H9 (cell line): ENCODE results near the gene ITPKC. TPM values are rescaled to one million over a fixed set of nuclear protein-coding genes. Genes with fewer than 3 reads are reported as not detected.

ENCODE experiments used
- DNase-seq: peaks from one replicate; pipeline ENCODE4 v3.0.0-alpha.2; 2017
- H2AFZ ChIP-seq: one replicate; pipeline ENCODE4 v1.6.1; 2013; ENCODE audit warnings: mild to moderate bottlenecking, low read length, control low read depth, moderate library complexity
- H2AK5ac ChIP-seq: 2 replicates; pipeline ENCODE4 v1.6.1; 2013; ENCODE audit warnings: low read length, control low read depth, mixed read lengths; ENCODE audit not compliant: insufficient read length
- H2BK120ac ChIP-seq: one replicate; pipeline ENCODE4 v1.6.1; 2013; ENCODE audit warnings: low read depth, mild to moderate bottlenecking, low read length, control low read depth, inconsistent platforms; ENCODE audit not compliant: poor library complexity, severe bottlenecking
- H2BK12ac ChIP-seq: 2 replicates; pipeline ENCODE4 v1.6.1; 2013; ENCODE audit warnings: low read length, control low read depth, mixed read lengths, low read depth; ENCODE audit not compliant: insufficient read length
- H2BK15ac ChIP-seq: 2 replicates; pipeline ENCODE4 v1.6.1; 2013; ENCODE audit warnings: low read depth, low read length, control low read depth
- H2BK20ac ChIP-seq: one replicate; pipeline ENCODE4 v1.6.1; 2013; ENCODE audit warnings: low read depth, mild to moderate bottlenecking, low read length, control low read depth, inconsistent platforms; ENCODE audit not compliant: poor library complexity, severe bottlenecking
- H2BK5ac ChIP-seq: 2 replicates; pipeline ENCODE4 v1.6.1; 2013; ENCODE audit warnings: low read length, control low read depth, mixed read lengths; ENCODE audit not compliant: insufficient read length
- H3K14ac ChIP-seq: 2 replicates; pipeline ENCODE4 v1.6.1; 2013; ENCODE audit warnings: low read length, control low read depth; ENCODE audit not compliant: insufficient read depth
- H3K18ac ChIP-seq: 2 replicates; pipeline ENCODE4 v1.6.1; 2013; ENCODE audit warnings: low read depth, mild to moderate bottlenecking, mixed read lengths, low read length, control low read depth; ENCODE audit not compliant: insufficient read length
- H3K23ac ChIP-seq: 2 replicates; pipeline ENCODE4 v1.6.1; 2013; ENCODE audit warnings: low read length, control low read depth, mixed read lengths, low read depth; ENCODE audit not compliant: insufficient read length
- H3K23me2 ChIP-seq: 2 replicates; pipeline ENCODE4 v1.6.1; 2013; ENCODE audit warnings: low read depth, mild to moderate bottlenecking, mixed read lengths, low read length, control low read depth; ENCODE audit not compliant: insufficient read length, poor library complexity, severe bottlenecking
- H3K27ac ChIP-seq: 2 replicates; pipeline ENCODE4 v1.5.1; 2013; ENCODE audit warnings: low read length, control low read depth, mixed read lengths, low read depth; ENCODE audit not compliant: insufficient read length
- H3K27me3 ChIP-seq: 2 replicates; pipeline ENCODE4 v1.6.1; 2013; ENCODE audit warnings: low read length, control low read depth, inconsistent platforms; ENCODE audit not compliant: insufficient read depth
- H3K4ac ChIP-seq: 2 replicates; pipeline ENCODE4 v1.6.1; 2013; ENCODE audit warnings: low read depth, mild to moderate bottlenecking, control low read depth, inconsistent platforms, low read length, moderate library complexity
- H3K4me1 ChIP-seq: 2 replicates; pipeline ENCODE4 v1.6.1; 2013; ENCODE audit warnings: low read length, control low read depth, inconsistent platforms; ENCODE audit not compliant: insufficient read depth
- H3K4me2 ChIP-seq: 2 replicates; pipeline ENCODE4 v1.6.1; 2013; ENCODE audit warnings: low read length, control low read depth, mixed read lengths; ENCODE audit not compliant: insufficient read length, insufficient read depth
- H3K56ac ChIP-seq: 2 replicates; pipeline ENCODE4 v1.6.1; 2013; ENCODE audit warnings: low read depth, mild to moderate bottlenecking, mixed read lengths, low read length, control low read depth; ENCODE audit not compliant: insufficient read length
- H3K79me1 ChIP-seq: 2 replicates; pipeline ENCODE4 v1.6.1; 2013; ENCODE audit warnings: low read depth, mild to moderate bottlenecking, moderate library complexity, low read length, control low read depth, inconsistent platforms; ENCODE audit not compliant: insufficient read depth, poor library complexity, severe bottlenecking
- H3K79me2 ChIP-seq: 2 replicates; pipeline ENCODE4 v1.6.1; 2013; ENCODE audit warnings: low read length, control low read depth, inconsistent platforms; ENCODE audit not compliant: insufficient read depth
- H3K9ac ChIP-seq: 2 replicates; pipeline ENCODE4 v1.6.1; 2013; ENCODE audit warnings: low read length, control low read depth, mixed read lengths; ENCODE audit not compliant: insufficient read length; ENCODE audit errors: extremely low read depth
- H3K9me3 ChIP-seq: one replicate; pipeline ENCODE4 v1.6.1; 2013; ENCODE audit warnings: low read depth, low read length, inconsistent platforms; ENCODE audit not compliant: control insufficient read depth
- H3T11ph ChIP-seq: one replicate; pipeline ENCODE4 v1.6.1; 2013; ENCODE audit warnings: mild to moderate bottlenecking, low read length, control low read depth, inconsistent platforms
- H4K20me1 ChIP-seq: one replicate; pipeline ENCODE4 v1.6.1; 2013; ENCODE audit not compliant: control insufficient read depth, insufficient read length, insufficient read depth
- H4K5ac ChIP-seq: 2 replicates; pipeline ENCODE4 v1.6.1; 2013; ENCODE audit warnings: low read depth, mild to moderate bottlenecking, mixed read lengths, low read length, control low read depth; ENCODE audit not compliant: insufficient read length
- H4K8ac ChIP-seq: replicated peaks from 2 replicates; pipeline ENCODE4 v1.6.1; 2013; ENCODE audit warnings: low read length, control low read depth, mixed read lengths, low read depth; ENCODE audit not compliant: insufficient read length
- H4K91ac ChIP-seq: 2 replicates; pipeline ENCODE4 v1.6.1; 2013; ENCODE audit warnings: low read depth, mild to moderate bottlenecking, moderate library complexity, mixed read lengths, low read length, control low read depth; ENCODE audit not compliant: insufficient read length
- H3K27ac Mint-ChIP-seq, 3 experiments: 2 replicates in 2 of 3; 3 replicates in 1 of 3; pipeline ENCODE4 v1.8.0; 2020 to 2021; ENCODE audit warnings: mixed read lengths in 3 of 3, mild to moderate bottlenecking in 1 of 3, moderate library complexity in 1 of 3
- H3K27me3 Mint-ChIP-seq: 2 replicates; pipeline ENCODE4 v1.8.0; 2021; ENCODE audit warnings: low read depth, mild to moderate bottlenecking, moderate library complexity, mixed read lengths
- H3K36me3 Mint-ChIP-seq, 3 experiments: 2 replicates in 2 of 3; 3 replicates in 1 of 3; pipeline ENCODE4 v1.8.0; 2020 to 2021; ENCODE audit warnings: low read depth in 3 of 3, mixed read lengths in 3 of 3; ENCODE audit not compliant: insufficient read depth in 1 of 3
- H3K4me1 Mint-ChIP-seq, 2 experiments: 2 replicates each; pipeline ENCODE4 v1.8.0; 2020; ENCODE audit warnings: mixed read lengths in 2 of 2
- H3K4me3 Mint-ChIP-seq, 2 experiments: 2 replicates in 1 of 2; 3 replicates in 1 of 2; pipeline ENCODE4 v1.8.0; 2020 to 2021; ENCODE audit warnings: mild to moderate bottlenecking in 2 of 2, mixed read lengths in 2 of 2, moderate library complexity in 1 of 2
- H3K9me3 Mint-ChIP-seq, 2 experiments: 2 replicates in 1 of 2; 3 replicates in 1 of 2; pipeline ENCODE4 v1.8.0; 2020; ENCODE audit warnings: mild to moderate bottlenecking in 2 of 2, mixed read lengths in 2 of 2, moderate library complexity in 1 of 2
- WGBS: extraction: QIAGEN DNeasy Blood & Tissue Kit; methylation state at CpG from one replicate; pipeline ENCODE4 v1.1.7; 2013; ENCODE audit warnings: missing lambda C conversion rate, low lambda C conversion rate, mixed read lengths; ENCODE audit not compliant: insufficient read length; ENCODE audit errors: extremely low coverage; 5-methylcytosine and 5-hydroxymethylcytosine counted together
- total RNA-seq: library from RNA; stranded (reverse); gene quantifications from 2 replicates; pipeline ENCODE4 v1.2.1, GENCODE V29; 2021
- TF ChIP-seq, protein P1 (sequence below): fragments of 200-600 bp; sonication (generic); conservative IDR thresholded peaks from 3 replicates; pipeline ENCODE4 v1.8.0; 2021; ENCODE audit warnings: antibody characterized with exemption, mild to moderate bottlenecking

Gene ITPKC
- total RNA-seq, 1 experiment from 2014 or later = 11.2 TPM

DNA sequence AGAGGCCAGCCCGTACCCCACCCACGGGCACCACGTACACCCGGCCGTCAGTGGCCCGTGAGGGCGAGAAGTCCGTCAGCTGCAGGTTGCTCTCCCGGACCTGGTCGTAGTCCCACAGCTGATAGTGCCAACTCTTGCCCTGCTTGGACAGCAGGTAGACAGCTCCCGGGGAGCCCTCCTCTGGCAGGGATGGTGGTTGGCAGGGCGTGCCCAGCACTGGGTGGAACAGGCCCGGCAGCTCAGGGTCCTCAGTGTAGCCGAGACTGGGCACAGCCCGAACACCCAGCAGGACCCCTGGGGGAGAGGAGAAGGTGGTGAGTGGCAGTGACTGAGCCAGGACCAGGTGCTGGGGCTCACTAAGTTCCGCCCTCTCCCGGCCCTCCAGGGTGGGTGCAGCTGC lies 25.6 kb downstream of the ITPKC start:
- no CpG with 5 or more reads among the region's 17 CpGs for WGBS
- H3K79me1 ChIP-seq = no peaks in the 10 kb centered on the region
- H4K8ac ChIP-seq = no peak overlapping the region
- no peaks in the 10 kb centered on the region for H3K27me3 ChIP-seq
- no peak overlapping the region for H2AFZ ChIP-seq
- no peak overlapping the region for H3T11ph ChIP-seq
- no peak overlapping the region for H2BK5ac ChIP-seq
- 0 out of 2 replicates have a peak, but pooled peaks cover 4% of the 10 kb centered on the region for H3K4me1 ChIP-seq
- no peak overlapping the region for H3K56ac ChIP-seq
- Mint-ChIP-seq H3K36me3 (peaks cover 5 to 20% (median 16%) of the 10 kb centered on the region in 3 experiments; a peak in 6 of 7 replicates), H3K27ac (no peak overlapping the region), H3K4me3 (no peak overlapping the region), H3K4me1 (peaks cover 11 to 15% of the 10 kb centered on the region in 2 experiments), H3K27me3 (no peaks in the 10 kb centered on the region), H3K9me3 (no peaks in the 10 kb centered on the region)
- no peak overlapping the region for H3K4ac ChIP-seq
- H3K79me2 ChIP-seq = no peaks in the 10 kb centered on the region
- H3K9ac ChIP-seq = no peak overlapping the region
- no peak overlapping the region for H3K23ac ChIP-seq
- no peak overlapping the region for H3K18ac ChIP-seq
- no peak overlapping the region for H2BK20ac ChIP-seq
- no peaks in the 10 kb centered on the region for H4K20me1 ChIP-seq
- no peak overlapping the region for H2BK12ac ChIP-seq
- H3K9me3 ChIP-seq = no peaks in the 10 kb centered on the region
- no peak overlapping the region for H2AK5ac ChIP-seq
- TF ChIP-seq, protein P1, sequence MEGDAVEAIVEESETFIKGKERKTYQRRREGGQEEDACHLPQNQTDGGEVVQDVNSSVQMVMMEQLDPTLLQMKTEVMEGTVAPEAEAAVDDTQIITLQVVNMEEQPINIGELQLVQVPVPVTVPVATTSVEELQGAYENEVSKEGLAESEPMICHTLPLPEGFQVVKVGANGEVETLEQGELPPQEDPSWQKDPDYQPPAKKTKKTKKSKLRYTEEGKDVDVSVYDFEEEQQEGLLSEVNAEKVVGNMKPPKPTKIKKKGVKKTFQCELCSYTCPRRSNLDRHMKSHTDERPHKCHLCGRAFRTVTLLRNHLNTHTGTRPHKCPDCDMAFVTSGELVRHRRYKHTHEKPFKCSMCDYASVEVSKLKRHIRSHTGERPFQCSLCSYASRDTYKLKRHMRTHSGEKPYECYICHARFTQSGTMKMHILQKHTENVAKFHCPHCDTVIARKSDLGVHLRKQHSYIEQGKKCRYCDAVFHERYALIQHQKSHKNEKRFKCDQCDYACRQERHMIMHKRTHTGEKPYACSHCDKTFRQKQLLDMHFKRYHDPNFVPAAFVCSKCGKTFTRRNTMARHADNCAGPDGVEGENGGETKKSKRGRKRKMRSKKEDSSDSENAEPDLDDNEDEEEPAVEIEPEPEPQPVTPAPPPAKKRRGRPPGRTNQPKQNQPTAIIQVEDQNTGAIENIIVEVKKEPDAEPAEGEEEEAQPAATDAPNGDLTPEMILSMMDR = peak; percentile 16; the same call in 1 of the 3 replicates
- H2BK120ac ChIP-seq = no peak overlapping the region
- no peak overlapping the region for H4K5ac ChIP-seq
- H2BK15ac ChIP-seq = no peak overlapping the region
- H3K14ac ChIP-seq = no peak overlapping the region
- no peaks in the 10 kb centered on the region for H3K23me2 ChIP-seq
- H3K27ac ChIP-seq = no peak overlapping the region
- DNase-seq = no peak
- H3K4me2 ChIP-seq = no peak overlapping the region
- no peak overlapping the region for H4K91ac ChIP-seq
